Right lobe of liver (tissue), 6 donors: ENCODE data around the gene TRAF3. TPM values are rescaled to one million over a fixed set of nuclear protein-coding genes. Genes with fewer than 3 reads are reported as not detected.

Experiments
- ATAC-seq, 4 donors: fragments of 200-7000 bp; cut with Tn5 transposase; one replicate each; pipeline ENCODE4 v1.9.1; 2020; ENCODE audit warnings: mild to moderate bottlenecking in 4 of 4, moderate library complexity in 4 of 4
- DNase-seq, 3 donors: peaks; one replicate each; pipeline ENCODE4 v3.0.0-alpha.2; 2020
- H3K27ac ChIP-seq, 3 donors: fragments of 200-600 bp; one replicate each; pipeline ENCODE4 v1.8.0; 2022
- H3K27me3 ChIP-seq, 2 donors: fragments of 200-600 bp; one replicate each; pipeline ENCODE4 v1.8.0; 2022
- H3K36me3 ChIP-seq, 4 donors: fragments of 200-600 bp; sonication (generic) in 1 of 4; one replicate each; pipeline versions ENCODE4 v1.5.1 to v1.8.0; 2017 to 2022; ENCODE audit warnings: control low read depth in 1 of 4
- H3K4me1 ChIP-seq, 4 donors: fragments of 200-600 bp; sonication (generic) in 1 of 4; one replicate each; pipeline versions ENCODE4 v1.5.1 to v1.8.0; 2017 to 2022; ENCODE audit warnings: control low read depth in 1 of 4
- H3K4me3 ChIP-seq, 3 donors: fragments of 200-600 bp; one replicate each; pipeline ENCODE4 v1.8.0; 2022
- H3K9me3 ChIP-seq, 4 donors: fragments of 200-600 bp; sonication (generic) in 1 of 4; one replicate each; pipeline versions ENCODE4 v1.5.1 to v1.8.0; 2017 to 2022; ENCODE audit warnings: control low read depth in 1 of 4
- CTCF ChIP-seq, 4 donors: fragments of 200-600 bp in 3 of 4; fragments of 450-650 bp in 1 of 4; IDR thresholded peaks; one replicate each; pipeline versions ENCODE4 v1.5.1 to v1.8.0; 2016 to 2022; ENCODE audit warnings: antibody characterized with exemption in 4 of 4, mild to moderate bottlenecking in 2 of 4
- POLR2A ChIP-seq: fragments of 450-650 bp; IDR thresholded peaks from one replicate; pipeline ENCODE4 v1.6.1; 2017; ENCODE audit warnings: antibody characterized with exemption, mild to moderate bottlenecking
- WGBS: methylation state at CpG from one replicate; pipeline ENCODE4 v1.1.6; 2018; ENCODE audit warnings: low coverage, low lambda C conversion rate; ENCODE audit not compliant: insufficient coverage; ENCODE audit errors: missing lambda C conversion rate; 5-methylcytosine and 5-hydroxymethylcytosine counted together
- intact Hi-C, 2 donors: fragments of 100-400 bp; cut with DNase I; formaldehyde crosslinking; loops; one replicate each; pipeline versions ENCODE4 v1.11.2 to v1.14.1; 2022
- total RNA-seq, 6 experiments: library from RNA; depleted of rRNA in 2 of 6; stranded (reverse); fragments of >200 nt in 2 of 6; fragmentation: NEBNext Ultra II Directional in 3 of 6; extraction: Animal tissue kit (Norgen Biotek cat#: 25700) in 3 of 6; gene quantifications; one replicate each; pipeline versions ENCODE4 v1.1.0 to v1.2.4, GENCODE V29; 2016 to 2023
- donor health status: DM: no; HTN: yes; CAD: no.
- donor health status: DM: no; HTN: no; CAD: no.
- donor health status: DM: no; HTN: no; CAD: no.
- donor health status: DM: no; HTN: yes; CAD: no.
- donor health status: DM: no; HTN: yes; CAD: no.

Gene TRAF3
- total RNA-seq, 6 experiments from 2014 or later: 5.6 to 10.5 (median 8.3) TPM

GRCh38 chr14:102944448-102945330 is 167.4 kb downstream of the TRAF3 start:
- no peak for ATAC-seq
- no peaks in the 10 kb centered on the region for H3K9me3 ChIP-seq
- WGBS: 98% methylated on average over 9 of the region's 36 CpGs
- no peak overlapping the region for H3K4me3 ChIP-seq
- TF ChIP-seq CTCF (IDR thresholded peaks at IDR 0.05) (no peak), POLR2A (no peak)
- H3K4me1 ChIP-seq: peaks cover 0 to 12% (median 5%) of the 10 kb centered on the region in 4 donors
- DNase-seq: peak in 1 of 3 donors; percentile 49
- intact Hi-C loops: no loop called here
- H3K27ac ChIP-seq: no peak overlapping the region
- no peaks in the 10 kb centered on the region for H3K27me3 ChIP-seq
- peaks cover 9 to 71% (median 39%) of the 10 kb centered on the region in 4 donors for H3K36me3 ChIP-seq

GRCh38 chr14:102945346-102946130 is 168.3 kb downstream of the TRAF3 start:
- no peak for ATAC-seq
- WGBS: 75% methylated on average over 11 of the region's 29 CpGs
- Histone ChIP-seq H3K27me3 (no peaks in the 10 kb centered on the region), H3K36me3 (peaks cover 9 to 76% (median 40%) of the 10 kb centered on the region in 4 donors), H3K4me3 (no peak overlapping the region), H3K27ac (no peak overlapping the region), H3K4me1 (peaks cover 0 to 15% (median 7%) of the 10 kb centered on the region in 4 donors), H3K9me3 (no peaks in the 10 kb centered on the region)
- no peak for TF ChIP-seq CTCF (IDR thresholded peaks at IDR 0.05)
- no peak for TF ChIP-seq POLR2A
- intact Hi-C loops: no loop called here
- peak in 1 of 3 donors; percentile 21 for DNase-seq

- no peak overlapping the region for H3K27ac ChIP-seq
- 82% methylated on average over 15 of the region's 27 CpGs for WGBS
- H3K27me3 ChIP-seq: no peaks in the 10 kb centered on the region
- no peak for ATAC-seq
- no peak overlapping the region for H3K4me3 ChIP-seq
- no peak for TF ChIP-seq POLR2A
- no peak for TF ChIP-seq CTCF (IDR thresholded peaks at IDR 0.05)
- peaks cover 9 to 88% (median 42%) of the 10 kb centered on the region in 4 donors for H3K36me3 ChIP-seq
- H3K4me1 ChIP-seq: peaks cover 0 to 10% (median 1%) of the 10 kb centered on the region in 4 donors
- intact Hi-C loops: no loop called here
- DNase-seq: peak in 1 of 3 donors; percentile 40
- no peaks in the 10 kb centered on the region for H3K9me3 ChIP-seq
Observed at GRCh38 chr14:102947321-102948103, 170.3 kb downstream of the TRAF3 start.

GRCh38 chr14:102948698-102949061 is 171.4 kb downstream of the TRAF3 start:
- intact Hi-C loops: no loop called here
- 46% methylated on average over 5 of the region's 9 CpGs for WGBS
- no peak for DNase-seq
- Histone ChIP-seq H3K9me3 (no peaks in the 10 kb centered on the region), H3K4me1 (peaks cover 0 to 10% (median 1%) of the 10 kb centered on the region in 4 donors), H3K4me3 (no peak overlapping the region), H3K27me3 (no peaks in the 10 kb centered on the region), H3K36me3 (peaks cover 9 to 88% (median 43%) of the 10 kb centered on the region in 4 donors), H3K27ac (no peak overlapping the region)
- TF ChIP-seq POLR2A: no peak
- TF ChIP-seq CTCF (IDR thresholded peaks at IDR 0.05): no peak
- ATAC-seq: peak in 1 of 4 donors; percentile 4
